Kidney epithelial cell (primary cell): ENCODE data around the gene KCNC2. TPM values are rescaled to one million over a fixed set of nuclear protein-coding genes. Genes with fewer than 3 reads are reported as not detected.

Experiments
- DNase-seq: peaks from one replicate; pipeline ENCODE4 v3.0.0-alpha.2; 2010; ENCODE audit warnings: low read depth
- H3K27me3 ChIP-seq: 2 replicates; pipeline ENCODE4 v1.6.0; 2011; ENCODE audit warnings: low read length; ENCODE audit not compliant: control insufficient read depth, insufficient read depth
- H3K36me3 ChIP-seq: 2 replicates; pipeline ENCODE4 v1.5.1; 2011; ENCODE audit warnings: low read length; ENCODE audit not compliant: control insufficient read depth, insufficient read depth
- H3K4me3 ChIP-seq: 2 replicates; pipeline ENCODE4 v1.5.1; 2011; ENCODE audit warnings: low read depth, mild to moderate bottlenecking, control low read depth, low read length
- CTCF ChIP-seq: IDR thresholded peaks from 2 replicates; pipeline ENCODE4 v1.5.1; 2011; ENCODE audit warnings: mild to moderate bottlenecking, moderate library complexity, low read length, control low read depth, inconsistent platforms; ENCODE audit not compliant: insufficient read depth, poor library complexity, severe bottlenecking
- total RNA-seq: library from RNA; depleted of rRNA; stranded (reverse); fragments of >200 nt; gene quantifications from 2 replicates; pipeline ENCODE4 v1.2.3, GENCODE V29; 2015

KCNC2 gene
- total RNA-seq, 1 donor from 2014 or later = not detected

DNA sequence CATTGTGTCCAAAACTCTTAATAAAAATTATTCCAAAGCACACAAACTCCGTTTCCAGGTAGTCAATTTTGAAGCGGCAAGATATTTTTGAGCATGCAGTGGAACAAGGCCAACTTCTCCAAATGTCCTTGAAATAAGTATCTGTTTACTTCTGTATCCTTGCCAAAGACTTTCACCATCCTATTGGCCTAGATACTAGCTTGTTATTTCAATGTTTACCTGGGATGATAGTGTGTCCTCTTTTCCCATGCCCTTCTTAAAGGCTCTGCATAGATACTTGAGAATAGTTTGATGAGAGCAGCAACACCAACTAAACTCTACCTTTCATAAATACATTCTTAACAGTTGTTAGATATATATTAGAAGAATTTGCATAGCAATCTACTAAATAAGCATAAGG is 160.9 kb downstream of the KCNC2 start:
- DNase-seq = no peak
- H3K4me3 ChIP-seq = no peak overlapping the region
- no peak for TF ChIP-seq CTCF
- no peaks in the 10 kb centered on the region for H3K36me3 ChIP-seq
- H3K27me3 ChIP-seq = no peaks in the 10 kb centered on the region

DNA sequence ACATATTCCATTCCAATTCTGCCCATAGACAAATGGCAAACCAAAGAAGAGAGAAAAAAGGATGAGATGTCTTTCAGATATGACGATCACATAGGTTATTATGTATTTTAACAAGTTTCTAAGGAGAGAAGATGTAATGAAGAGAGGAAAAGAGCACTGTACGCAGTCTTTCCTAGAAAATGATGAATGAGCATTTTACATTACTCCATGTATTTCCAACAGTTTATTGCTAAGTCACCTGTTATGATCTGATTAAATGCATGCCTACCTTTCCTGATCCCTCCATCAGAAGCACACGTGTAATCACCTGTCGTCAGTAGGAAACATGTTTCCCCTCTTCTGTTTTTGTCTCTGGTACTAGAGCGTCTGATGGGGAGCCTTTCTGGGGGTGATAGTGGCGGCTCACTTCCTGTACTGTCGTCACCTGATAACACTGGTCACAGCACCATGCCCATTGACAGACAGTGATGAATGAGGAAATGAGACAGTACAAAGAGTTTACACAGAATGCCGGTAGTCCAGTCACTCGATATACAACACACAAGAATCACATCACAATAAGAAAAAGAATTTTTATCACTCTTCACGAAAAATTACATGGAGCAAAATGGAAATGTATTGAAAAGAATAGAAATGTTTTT is 161.6 kb downstream of the KCNC2 start:
- no peaks in the 10 kb centered on the region for H3K27me3 ChIP-seq
- DNase-seq = no peak
- TF ChIP-seq CTCF = no peak
- no peaks in the 10 kb centered on the region for H3K36me3 ChIP-seq
- no peak overlapping the region for H3K4me3 ChIP-seq

DNA sequence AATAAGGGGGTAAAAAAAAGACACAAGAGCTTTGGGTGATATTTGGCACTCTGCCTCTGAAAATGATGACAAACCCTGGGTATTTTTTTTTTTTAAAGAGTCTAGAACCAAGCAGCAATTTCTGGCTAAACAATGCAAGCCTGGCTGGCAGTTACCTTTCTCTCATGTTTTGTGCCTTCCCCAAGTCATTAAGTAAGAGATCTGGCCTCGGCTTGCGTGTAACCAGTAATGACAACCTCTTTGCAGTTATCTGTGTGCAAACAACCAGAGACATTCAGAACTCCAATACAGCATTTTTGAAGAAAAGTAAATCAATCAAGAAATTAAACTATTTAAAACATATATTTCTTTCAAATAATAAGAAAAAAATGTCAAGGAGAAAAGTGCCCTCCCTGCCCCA is 167.5 kb downstream of the KCNC2 start:
- Histone ChIP-seq H3K4me3 (no peak overlapping the region), H3K36me3 (no peaks in the 10 kb centered on the region), H3K27me3 (no peaks in the 10 kb centered on the region)
- no peak for TF ChIP-seq CTCF
- no peak for DNase-seq

- TF ChIP-seq CTCF = no peak
- H3K36me3 ChIP-seq = no peaks in the 10 kb centered on the region
- DNase-seq = no peak
- H3K27me3 ChIP-seq = no peaks in the 10 kb centered on the region
- no peak overlapping the region for H3K4me3 ChIP-seq
Measured at GRCh38 chr12:75041472-75041871, 168.2 kb downstream of the KCNC2 start.

DNA sequence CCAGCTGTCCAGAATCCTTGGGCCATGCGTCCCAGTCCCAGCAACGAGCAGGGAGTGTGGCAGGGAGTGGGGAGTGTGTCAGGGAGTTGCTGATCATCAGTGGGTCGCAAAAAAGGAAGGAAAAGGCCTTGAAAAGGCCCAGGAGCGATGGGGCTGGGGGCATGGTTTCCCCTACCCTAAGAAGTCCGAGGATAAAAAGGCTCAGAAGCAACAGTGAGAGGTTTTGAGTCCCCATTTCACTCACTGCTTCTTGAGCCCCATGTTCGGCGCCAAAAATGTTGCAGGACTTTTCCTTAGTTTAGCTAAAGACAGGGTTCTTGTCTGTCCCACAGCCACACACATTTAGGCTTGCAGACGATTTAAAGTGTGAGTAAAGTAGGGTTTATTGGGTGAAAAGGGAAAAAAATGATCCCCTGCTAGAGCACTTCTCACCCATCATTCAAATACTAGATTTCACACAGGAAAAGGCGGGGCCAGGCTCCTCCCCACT is 189.5 kb downstream of the KCNC2 start:
- no peak for TF ChIP-seq CTCF
- Histone ChIP-seq H3K27me3 (no peaks in the 10 kb centered on the region), H3K36me3 (no peaks in the 10 kb centered on the region), H3K4me3 (no peak overlapping the region)
- no peak for DNase-seq

DNA sequence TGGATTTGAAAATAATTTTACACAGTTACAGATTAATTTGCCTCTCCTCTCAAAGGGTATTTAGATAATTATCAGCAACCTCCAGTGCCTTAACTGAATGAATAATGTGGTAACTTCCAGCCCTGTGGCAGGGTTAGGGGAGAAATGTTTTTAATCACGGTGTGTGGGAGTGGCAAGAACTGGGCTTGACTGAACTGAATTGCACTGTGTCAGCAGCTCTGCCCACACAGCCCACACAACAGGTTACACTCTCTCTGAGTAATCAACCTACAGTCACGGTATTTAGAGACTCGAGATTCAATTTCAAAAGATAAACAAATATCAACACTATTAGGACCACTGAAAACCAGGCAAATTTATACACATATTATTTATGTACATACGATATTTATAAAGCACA is 198.5 kb downstream of the KCNC2 start:
- no peak for TF ChIP-seq CTCF
- no peaks in the 10 kb centered on the region for H3K27me3 ChIP-seq
- DNase-seq = peak; percentile 32
- no peak overlapping the region for H3K4me3 ChIP-seq
- no peaks in the 10 kb centered on the region for H3K36me3 ChIP-seq
